T-helper 1 cell treated with Interleukin-12 subunit alpha and Interleukin-12 subunit beta and Interleukin-4 antibody, amounts not matched to agents 30 μg/mL and 1 μg/mL, for 36 hours (primary cell): ENCODE data around the gene AGXT.

Source experiments
- H3K27ac Mint-ChIP-seq: one replicate; pipeline ENCODE4 v1.8.0; 2021; ENCODE audit warnings: mild to moderate bottlenecking, mixed read lengths
- H3K27me3 Mint-ChIP-seq: one replicate; pipeline ENCODE4 v1.8.0; 2021; ENCODE audit warnings: low read depth, mixed read lengths
- H3K36me3 Mint-ChIP-seq: one replicate; pipeline ENCODE4 v1.8.0; 2021; ENCODE audit warnings: low read depth, mixed read lengths
- H3K4me1 Mint-ChIP-seq: one replicate; pipeline ENCODE4 v1.8.0; 2021; ENCODE audit warnings: low read depth, mixed read lengths
- H3K4me3 Mint-ChIP-seq: one replicate; pipeline ENCODE4 v1.8.0; 2021; ENCODE audit warnings: mild to moderate bottlenecking, moderate library complexity, mixed read lengths
- H3K9me3 Mint-ChIP-seq: one replicate; pipeline ENCODE4 v1.8.0; 2021; ENCODE audit warnings: mixed read lengths

Gene AGXT

GRCh38 chr2:240894006-240894405 lies 25.4 kb downstream of the AGXT start:
- Mint-ChIP-seq H3K9me3 (no peaks in the 10 kb centered on the region), H3K27me3 (no peaks in the 10 kb centered on the region), H3K27ac (no peak overlapping the region), H3K4me3 (no peak overlapping the region), H3K36me3 (no peaks in the 10 kb centered on the region), H3K4me1 (no peaks in the 10 kb centered on the region)

- Mint-ChIP-seq H3K27me3 (no peaks in the 10 kb centered on the region), H3K4me3 (no peak overlapping the region), H3K36me3 (no peaks in the 10 kb centered on the region), H3K4me1 (no peaks in the 10 kb centered on the region), H3K27ac (no peak overlapping the region), H3K9me3 (no peaks in the 10 kb centered on the region)
These were observed 26.4 kb downstream of the AGXT start for GRCh38 chr2:240894836-240895558.

- no peak within 1 kb of the TSS for H3K4me3 Mint-ChIP-seq
- H3K27ac Mint-ChIP-seq, result no peak within 1 kb of the TSS
- no peaks in the 10 kb centered on the region for H3K9me3 Mint-ChIP-seq
- H3K36me3 Mint-ChIP-seq, result no peaks in the 10 kb centered on the region
- H3K27me3 Mint-ChIP-seq, result no peaks in the 10 kb centered on the region
- no peaks in the 10 kb centered on the region for H3K4me1 Mint-ChIP-seq
These were observed 27.2 kb downstream of the AGXT start, which contains the start of gene MAB21L4 for GRCh38 chr2:240895656-240896388. TSS of gene MAB21L4 (minus strand) at chr2:240896156. CDS start at chr2:240895997, 159 bp downstream.

GRCh38 chr2:240896394-240896793 lies 27.8 kb downstream of the AGXT start:
- Mint-ChIP-seq H3K4me1 (no peaks in the 10 kb centered on the region), H3K4me3 (no peak overlapping the region), H3K36me3 (no peaks in the 10 kb centered on the region), H3K9me3 (no peaks in the 10 kb centered on the region), H3K27me3 (no peaks in the 10 kb centered on the region), H3K27ac (no peak overlapping the region)

GRCh38 chr2:240896871-240897692 lies 28.5 kb downstream of the AGXT start:
- no peaks in the 10 kb centered on the region for H3K27me3 Mint-ChIP-seq
- no peak overlapping the region for H3K4me3 Mint-ChIP-seq
- no peaks in the 10 kb centered on the region for H3K9me3 Mint-ChIP-seq
- H3K27ac Mint-ChIP-seq, result no peak overlapping the region
- H3K4me1 Mint-ChIP-seq, result no peaks in the 10 kb centered on the region
- H3K36me3 Mint-ChIP-seq, result no peaks in the 10 kb centered on the region

- H3K36me3 Mint-ChIP-seq, result no peaks in the 10 kb centered on the region
- no peak overlapping the region for H3K4me3 Mint-ChIP-seq
- no peak overlapping the region for H3K27ac Mint-ChIP-seq
- H3K9me3 Mint-ChIP-seq, result no peaks in the 10 kb centered on the region
- no peaks in the 10 kb centered on the region for H3K27me3 Mint-ChIP-seq
- H3K4me1 Mint-ChIP-seq, result no peaks in the 10 kb centered on the region
These were observed 29.6 kb downstream of the AGXT start for GRCh38 chr2:240898108-240898730.

GRCh38 chr2:240898731-240899467 lies 30.3 kb downstream of the AGXT start:
- no peak overlapping the region for H3K27ac Mint-ChIP-seq

GRCh38 chr2:240899468-240899865 lies 30.8 kb downstream of the AGXT start:
- Mint-ChIP-seq H3K4me1 (no peaks in the 10 kb centered on the region), H3K27me3 (no peaks in the 10 kb centered on the region), H3K36me3 (no peaks in the 10 kb centered on the region), H3K4me3 (no peak overlapping the region), H3K9me3 (no peaks in the 10 kb centered on the region), H3K27ac (no peak overlapping the region)

More at GRCh38 chr2:240898731-240899467, 30.3 kb downstream of the AGXT start:
- no peak overlapping the region for H3K4me3 Mint-ChIP-seq
- H3K9me3 Mint-ChIP-seq, result no peaks in the 10 kb centered on the region
- H3K4me1 Mint-ChIP-seq, result no peaks in the 10 kb centered on the region
- no peaks in the 10 kb centered on the region for H3K36me3 Mint-ChIP-seq
- H3K27me3 Mint-ChIP-seq, result no peaks in the 10 kb centered on the region

- Mint-ChIP-seq H3K9me3 (no peaks in the 10 kb centered on the region), H3K4me1 (no peaks in the 10 kb centered on the region), H3K27me3 (no peaks in the 10 kb centered on the region), H3K27ac (no peak overlapping the region), H3K36me3 (no peaks in the 10 kb centered on the region), H3K4me3 (no peak overlapping the region)
These were observed 31.7 kb downstream of the AGXT start for GRCh38 chr2:240900141-240900860.

GRCh38 chr2:240901986-240902614 lies 33.5 kb downstream of the AGXT start:
- Mint-ChIP-seq H3K4me1 (no peaks in the 10 kb centered on the region), H3K27me3 (no peaks in the 10 kb centered on the region), H3K27ac (no peak overlapping the region), H3K4me3 (no peak overlapping the region), H3K36me3 (no peaks in the 10 kb centered on the region), H3K9me3 (no peaks in the 10 kb centered on the region)

GRCh38 chr2:240902615-240903041 lies 34.0 kb downstream of the AGXT start:
- H3K27me3 Mint-ChIP-seq, result no peaks in the 10 kb centered on the region
- H3K27ac Mint-ChIP-seq, result no peak overlapping the region
- H3K9me3 Mint-ChIP-seq, result no peaks in the 10 kb centered on the region
- no peak overlapping the region for H3K4me3 Mint-ChIP-seq
- H3K4me1 Mint-ChIP-seq, result no peaks in the 10 kb centered on the region
- H3K36me3 Mint-ChIP-seq, result no peaks in the 10 kb centered on the region

- Mint-ChIP-seq H3K9me3 (no peaks in the 10 kb centered on the region), H3K36me3 (no peaks in the 10 kb centered on the region), H3K4me1 (no peaks in the 10 kb centered on the region), H3K4me3 (no peak overlapping the region), H3K27me3 (no peaks in the 10 kb centered on the region), H3K27ac (no peak overlapping the region)
These were observed 34.8 kb downstream of the AGXT start for GRCh38 chr2:240903191-240904060.
